Ishikawa (cell line): ENCODE data around the gene IGSF8.

Source experiments
- CEBPB ChIP-seq: IDR thresholded peaks from 2 replicates; pipeline ENCODE4 v1.6.1; 2012
- CREB1 ChIP-seq: IDR thresholded peaks from 2 replicates; pipeline ENCODE4 v1.6.1; 2012; ENCODE audit warnings: low read depth
- EGR1 ChIP-seq: IDR thresholded peaks from 2 replicates; pipeline ENCODE4 v1.6.1; 2012
- EP300 ChIP-seq: IDR thresholded peaks from 2 replicates; pipeline ENCODE4 v1.6.1; 2012; ENCODE audit warnings: borderline replicate concordance
- FOXM1 ChIP-seq: IDR thresholded peaks from 2 replicates; pipeline ENCODE4 v1.6.1; 2012; ENCODE audit warnings: low read depth, borderline replicate concordance
- NFIC ChIP-seq: IDR thresholded peaks from 2 replicates; pipeline ENCODE4 v1.6.1; 2012
- RAD21 ChIP-seq: IDR thresholded peaks from 2 replicates; pipeline ENCODE4 v1.6.1; 2012; ENCODE audit warnings: low read depth
- TAF1 ChIP-seq: IDR thresholded peaks from 2 replicates; pipeline ENCODE4 v1.6.1; 2012; ENCODE audit warnings: low read depth, mild to moderate bottlenecking
- TCF12 ChIP-seq: IDR thresholded peaks from 2 replicates; pipeline ENCODE4 v1.6.1; 2012; ENCODE audit warnings: low read depth
- YY1 ChIP-seq: IDR thresholded peaks from 2 replicates; pipeline ENCODE4 v1.6.1; 2012; ENCODE audit warnings: low read depth
- ZBTB7A ChIP-seq: IDR thresholded peaks from 2 replicates; pipeline ENCODE4 v1.6.1; 2012; ENCODE audit warnings: low read depth
- TF ChIP-seq, protein P1 (sequence below): IDR thresholded peaks from 2 replicates; pipeline ENCODE4 v1.6.1; 2012
- TF ChIP-seq, protein P2 (sequence below): IDR thresholded peaks from 2 replicates; pipeline ENCODE4 v1.6.1; 2012; ENCODE audit warnings: low read depth, mild to moderate bottlenecking

DNA sequence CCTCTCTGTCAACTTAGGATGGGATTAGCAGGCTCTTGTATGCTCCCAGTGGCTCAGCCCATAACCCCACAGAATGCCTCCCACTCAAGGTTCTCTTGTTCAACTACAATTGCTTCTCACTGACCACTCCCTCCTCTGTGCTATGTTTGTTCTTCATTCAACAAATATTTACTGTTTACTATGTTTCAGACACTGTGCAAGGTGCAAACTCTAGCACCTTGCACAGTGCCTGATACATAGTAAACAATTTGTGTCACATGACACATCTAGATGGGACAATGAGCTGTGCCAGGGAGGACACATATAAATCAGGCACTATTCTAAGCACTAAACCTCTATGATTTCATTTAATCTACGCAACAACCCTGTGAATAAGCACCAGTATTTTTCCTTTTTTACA lies 32.5 kb upstream of the IGSF8 start:
- no peak for TF ChIP-seq RAD21
- TF ChIP-seq NFIC: no peak
- no peak for TF ChIP-seq TAF1
- TF ChIP-seq EP300: no peak
- no peak for TF ChIP-seq EGR1
- no peak for TF ChIP-seq CEBPB
- TF ChIP-seq, protein P1, sequence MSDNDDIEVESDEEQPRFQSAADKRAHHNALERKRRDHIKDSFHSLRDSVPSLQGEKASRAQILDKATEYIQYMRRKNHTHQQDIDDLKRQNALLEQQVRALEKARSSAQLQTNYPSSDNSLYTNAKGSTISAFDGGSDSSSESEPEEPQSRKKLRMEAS: no peak
- TF ChIP-seq CREB1: no peak
- no peak for TF ChIP-seq YY1
- TF ChIP-seq, protein P2, sequence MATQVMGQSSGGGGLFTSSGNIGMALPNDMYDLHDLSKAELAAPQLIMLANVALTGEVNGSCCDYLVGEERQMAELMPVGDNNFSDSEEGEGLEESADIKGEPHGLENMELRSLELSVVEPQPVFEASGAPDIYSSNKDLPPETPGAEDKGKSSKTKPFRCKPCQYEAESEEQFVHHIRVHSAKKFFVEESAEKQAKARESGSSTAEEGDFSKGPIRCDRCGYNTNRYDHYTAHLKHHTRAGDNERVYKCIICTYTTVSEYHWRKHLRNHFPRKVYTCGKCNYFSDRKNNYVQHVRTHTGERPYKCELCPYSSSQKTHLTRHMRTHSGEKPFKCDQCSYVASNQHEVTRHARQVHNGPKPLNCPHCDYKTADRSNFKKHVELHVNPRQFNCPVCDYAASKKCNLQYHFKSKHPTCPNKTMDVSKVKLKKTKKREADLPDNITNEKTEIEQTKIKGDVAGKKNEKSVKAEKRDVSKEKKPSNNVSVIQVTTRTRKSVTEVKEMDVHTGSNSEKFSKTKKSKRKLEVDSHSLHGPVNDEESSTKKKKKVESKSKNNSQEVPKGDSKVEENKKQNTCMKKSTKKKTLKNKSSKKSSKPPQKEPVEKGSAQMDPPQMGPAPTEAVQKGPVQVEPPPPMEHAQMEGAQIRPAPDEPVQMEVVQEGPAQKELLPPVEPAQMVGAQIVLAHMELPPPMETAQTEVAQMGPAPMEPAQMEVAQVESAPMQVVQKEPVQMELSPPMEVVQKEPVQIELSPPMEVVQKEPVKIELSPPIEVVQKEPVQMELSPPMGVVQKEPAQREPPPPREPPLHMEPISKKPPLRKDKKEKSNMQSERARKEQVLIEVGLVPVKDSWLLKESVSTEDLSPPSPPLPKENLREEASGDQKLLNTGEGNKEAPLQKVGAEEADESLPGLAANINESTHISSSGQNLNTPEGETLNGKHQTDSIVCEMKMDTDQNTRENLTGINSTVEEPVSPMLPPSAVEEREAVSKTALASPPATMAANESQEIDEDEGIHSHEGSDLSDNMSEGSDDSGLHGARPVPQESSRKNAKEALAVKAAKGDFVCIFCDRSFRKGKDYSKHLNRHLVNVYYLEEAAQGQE: no peak
- no peak for TF ChIP-seq TCF12
- no peak for TF ChIP-seq FOXM1
- TF ChIP-seq ZBTB7A: no peak
